Measurements from ENCODE around the gene GPATCH1. TPM values are rescaled to one million over a fixed set of nuclear protein-coding genes. Genes with fewer than 3 reads are reported as not detected.

GPATCH1 gene
- total and polyA plus RNA-seq, 2 of the 13 experiments (the other 11 are each of a cell fraction or from before 2014, with no cell fraction given): 6.8 to 6.9 TPM

- TF ChIP-seq ARHGAP35 (CRISPR knock-in tag; IDR thresholded peaks at IDR 0.05; ENCODE audit: borderline replicate concordance): no peak
- no peak for TF ChIP-seq ZSCAN21 (CRISPR knock-in tag; IDR thresholded peaks at IDR 0.05; ENCODE audit: borderline replicate concordance)
- peak; percentile 90 for TF ChIP-seq THAP11 (CRISPR knock-in tag; IDR thresholded peaks at IDR 0.05)
- no peak for TF ChIP-seq THAP8 (CRISPR knock-in tag; IDR thresholded peaks at IDR 0.05; ENCODE audit: borderline replicate concordance)
- TF ChIP-seq CHD2 (IDR thresholded peaks at IDR 0.05; ENCODE audit: low read depth, low read length): no peak
- TF ChIP-seq ZNF761 (CRISPR knock-in tag; conservative IDR thresholded peaks at IDR 0.05): peak; percentile 49; the same call in 1 of the 2 replicates
- TF ChIP-seq AGO1 (IDR thresholded peaks at IDR 0.05; ENCODE audit: low read depth, low read length, poor library complexity, severe bottlenecking): peak; percentile 50
- no peak for TF ChIP-seq NCOA1 (CRISPR knock-in tag; IDR thresholded peaks at IDR 0.05)
- no peak for TF ChIP-seq TBP (CRISPR knock-in tag; IDR thresholded peaks at IDR 0.05)
- 0 out of 2 replicates have a peak, but pooled peaks have one; percentile 43 for TF ChIP-seq SNAPC4 (CRISPR knock-in tag; IDR thresholded peaks at IDR 0.05)
- no peak for TF ChIP-seq ZFP62 (CRISPR knock-in tag; IDR thresholded peaks at IDR 0.05)
- TF ChIP-seq SNAI1 (CRISPR knock-in tag; IDR thresholded peaks at IDR 0.05; ENCODE audit: borderline replicate concordance): 0 out of 2 replicates have a peak, but pooled peaks have one; percentile 43
- peak; percentile 92 for TF ChIP-seq YY1 (IDR thresholded peaks at IDR 0.05; ENCODE audit: insufficient read depth, insufficient replicate concordance, low read depth, low read length)
- peak; percentile 90; the same call in 1 of the 2 replicates for TF ChIP-seq NFKB2 (CRISPR knock-in tag; IDR thresholded peaks at IDR 0.05; ENCODE audit: borderline replicate concordance)
- TF ChIP-seq GABPB1 (CRISPR knock-in tag; IDR thresholded peaks at IDR 0.05): peak; percentile 89
- no peak for TF ChIP-seq HES4 (CRISPR knock-in tag; IDR thresholded peaks at IDR 0.05; ENCODE audit: borderline replicate concordance)
- TF ChIP-seq YEATS2 (CRISPR knock-in tag; IDR thresholded peaks at IDR 0.05; ENCODE audit: borderline replicate concordance): peak; percentile 91
- peak; percentile 87 for TF ChIP-seq SALL1 (CRISPR knock-in tag; IDR thresholded peaks at IDR 0.05)
- no peak for TF ChIP-seq FOXK2 (IDR thresholded peaks at IDR 0.05)
- no peak for TF ChIP-seq ZNF816 (CRISPR knock-in tag; IDR thresholded peaks at IDR 0.05; ENCODE audit: borderline replicate concordance)
- no peak; the same call in 1 of the 2 replicates for TF ChIP-seq MXD3 (CRISPR knock-in tag; IDR thresholded peaks at IDR 0.05)
Observed at GRCh38 chr19:33080761-33081681, at the start of gene GPATCH1 (continued).
